NCI-H2196 treated with DMSO at 0.1 percent for 48 hours (cell line): ENCODE results near the gene NELFCD.
"Not testable (repeated sequence)": the region's sequence is repeated elsewhere in the genome, so short reads cannot be mapped to it uniquely, and the experiment has no call there.

Source experiments
- DNase-seq: peaks from one replicate; lab custom pipeline; 2025; ENCODE audit not compliant: unreplicated experiment; lab: John Stamatoyannopoulos, UW

Gene NELFCD

DNA sequence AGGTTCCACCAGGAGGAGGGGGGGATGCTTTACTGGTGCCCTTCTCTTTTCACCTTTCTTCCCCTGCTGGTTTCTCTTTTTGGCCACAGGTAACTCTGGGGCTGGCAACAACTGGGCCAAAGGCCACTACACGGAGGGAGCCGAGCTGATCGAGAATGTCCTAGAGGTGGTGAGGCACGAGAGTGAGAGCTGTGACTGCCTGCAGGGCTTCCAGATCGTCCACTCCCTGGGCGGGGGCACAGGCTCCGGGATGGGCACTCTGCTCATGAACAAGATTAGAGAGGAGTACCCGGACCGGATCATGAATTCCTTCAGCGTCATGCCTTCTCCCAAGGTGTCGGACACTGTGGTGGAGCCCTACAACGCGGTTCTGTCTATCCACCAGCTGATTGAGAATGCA, 42.6 kb downstream of the NELFCD start:
- DNase-seq = no peak

DNA sequence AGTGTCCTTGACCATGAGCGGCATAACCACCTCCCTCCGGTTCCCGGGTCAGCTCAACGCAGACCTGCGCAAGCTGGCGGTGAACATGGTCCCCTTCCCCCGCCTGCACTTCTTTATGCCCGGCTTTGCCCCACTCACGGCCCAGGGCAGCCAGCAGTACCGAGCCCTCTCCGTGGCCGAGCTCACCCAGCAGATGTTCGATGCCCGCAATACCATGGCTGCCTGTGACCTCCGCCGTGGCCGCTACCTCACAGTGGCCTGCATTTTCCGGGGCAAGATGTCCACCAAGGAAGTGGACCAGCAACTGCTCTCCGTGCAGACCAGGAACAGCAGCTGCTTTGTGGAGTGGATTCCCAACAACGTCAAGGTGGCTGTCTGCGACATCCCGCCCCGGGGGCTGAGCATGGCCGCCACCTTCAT, 43.1 kb downstream of the NELFCD start:
- DNase-seq = no peak

DNA sequence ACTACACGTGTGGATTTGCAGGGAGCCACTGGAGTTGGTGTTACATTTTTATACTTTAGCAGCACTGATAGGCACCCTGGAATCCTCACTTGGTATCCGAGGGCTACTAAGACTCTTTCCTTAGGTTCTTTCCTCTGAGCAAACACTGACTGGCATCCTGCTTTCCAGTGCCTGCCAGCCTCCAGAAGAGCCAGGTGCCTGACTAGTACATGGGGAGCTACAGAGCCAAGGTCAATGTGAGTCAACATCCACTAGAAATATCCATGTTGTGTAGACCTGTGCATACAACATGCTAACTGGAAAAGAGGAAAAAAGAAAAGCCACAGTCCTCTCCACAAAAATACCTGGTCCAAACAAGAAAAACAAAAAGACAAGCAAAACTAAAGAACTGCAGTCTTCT, 44.0 kb downstream of the NELFCD start:
- DNase-seq = no peak

DNA sequence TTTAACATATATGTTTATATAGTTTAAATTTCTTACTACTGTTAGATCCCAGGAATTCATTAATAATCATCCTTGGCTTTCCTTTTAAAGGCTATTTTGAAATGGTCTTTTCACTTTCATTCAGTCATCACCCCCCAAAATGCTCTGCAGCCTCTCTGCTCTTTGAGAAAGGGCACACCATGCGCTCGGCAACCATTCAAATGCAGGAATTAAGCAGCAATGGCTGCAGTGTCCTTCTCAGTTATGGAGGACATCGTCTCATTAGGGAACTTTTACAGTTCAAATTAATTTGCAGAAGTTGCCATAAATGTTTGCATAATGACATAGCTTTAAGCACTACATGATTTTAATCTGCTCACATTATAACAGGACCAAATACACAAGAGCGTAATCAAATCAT, 44.5 kb downstream of the NELFCD start:
- DNase-seq = no peak

DNA sequence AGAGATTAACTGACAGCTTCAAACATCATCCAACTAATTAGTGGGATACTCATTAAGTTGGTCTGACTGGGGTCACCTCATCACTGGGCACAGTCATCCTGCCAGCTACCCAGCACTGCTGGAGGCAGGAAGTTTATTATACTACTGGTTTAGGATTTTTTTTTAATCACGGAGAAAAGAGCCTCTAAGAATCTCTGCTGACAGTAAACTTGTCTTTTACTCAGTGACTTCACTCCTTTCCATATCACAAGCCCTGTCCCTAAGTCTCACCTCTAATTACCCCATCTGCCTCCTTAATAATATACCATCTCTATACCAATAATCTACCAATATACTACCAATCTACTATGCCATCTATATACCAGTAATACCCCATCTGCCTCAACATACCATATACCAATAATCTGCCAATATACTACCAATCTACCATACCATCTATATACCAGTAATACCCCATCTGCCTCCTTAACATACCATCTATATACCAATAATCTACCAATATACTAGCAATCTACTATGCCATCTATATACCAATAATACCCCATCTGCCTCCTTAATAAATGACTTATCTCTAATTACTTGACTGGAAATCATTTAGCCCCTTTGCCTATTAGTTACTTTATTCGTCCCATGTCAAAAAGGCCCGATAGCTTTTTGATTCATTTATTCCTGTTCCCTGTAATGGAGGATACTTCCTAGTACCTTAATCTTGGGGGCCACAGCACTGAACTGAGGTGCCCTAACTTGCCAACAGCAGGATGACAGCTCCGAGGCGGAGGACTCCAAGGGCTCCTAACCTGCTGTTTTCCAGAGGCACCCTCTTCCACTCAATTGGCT, 46.1 kb downstream of the NELFCD start:
- no peak for DNase-seq

DNA sequence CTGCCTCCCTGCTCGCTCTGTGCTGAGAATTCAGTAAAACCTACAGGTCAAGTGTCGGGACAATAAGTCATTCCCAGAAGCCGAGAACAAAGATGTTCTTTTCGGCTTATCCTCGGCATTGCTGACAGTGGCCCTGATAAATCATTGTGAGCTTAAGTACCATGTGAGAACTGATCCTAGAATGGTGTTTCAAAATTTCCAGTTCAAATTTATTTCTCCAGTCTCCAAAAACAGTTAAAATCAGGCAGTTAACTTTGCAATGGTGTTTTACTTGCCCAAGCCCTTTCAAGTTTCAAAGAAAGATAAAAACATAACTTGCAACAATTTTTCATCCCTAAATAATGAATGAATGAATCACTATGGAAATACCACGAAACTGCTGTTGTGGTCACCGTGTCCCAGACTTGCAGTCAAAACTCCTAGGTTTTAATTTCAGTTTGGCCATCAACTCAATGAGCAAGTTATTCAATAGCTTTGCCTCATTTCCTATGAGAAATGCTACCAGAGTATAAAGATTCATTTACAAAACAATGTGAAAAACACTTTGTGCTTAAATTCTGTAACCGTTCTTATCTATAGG, 46.8 kb downstream of the NELFCD start:
- DNase-seq = no peak

DNA sequence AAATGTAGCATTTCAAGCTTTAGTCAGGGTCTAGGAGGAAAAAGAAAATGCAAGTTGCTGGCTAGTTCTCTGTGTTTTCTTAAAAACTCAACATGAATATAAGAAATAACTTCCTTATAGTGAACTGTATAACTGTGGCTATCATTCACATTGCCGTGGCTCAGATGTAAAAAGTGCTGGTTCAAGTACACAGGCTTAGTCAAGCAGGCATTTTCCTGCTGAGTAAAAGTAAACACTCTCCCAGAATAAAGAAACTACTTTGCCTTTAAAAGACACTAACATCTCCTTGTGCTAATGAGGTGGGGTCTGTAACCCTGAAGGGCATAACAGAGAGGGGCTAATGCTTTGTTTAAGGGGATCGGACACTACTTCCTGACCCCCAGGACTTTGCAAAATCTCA, 47.8 kb downstream of the NELFCD start:
- no peak for DNase-seq

DNA sequence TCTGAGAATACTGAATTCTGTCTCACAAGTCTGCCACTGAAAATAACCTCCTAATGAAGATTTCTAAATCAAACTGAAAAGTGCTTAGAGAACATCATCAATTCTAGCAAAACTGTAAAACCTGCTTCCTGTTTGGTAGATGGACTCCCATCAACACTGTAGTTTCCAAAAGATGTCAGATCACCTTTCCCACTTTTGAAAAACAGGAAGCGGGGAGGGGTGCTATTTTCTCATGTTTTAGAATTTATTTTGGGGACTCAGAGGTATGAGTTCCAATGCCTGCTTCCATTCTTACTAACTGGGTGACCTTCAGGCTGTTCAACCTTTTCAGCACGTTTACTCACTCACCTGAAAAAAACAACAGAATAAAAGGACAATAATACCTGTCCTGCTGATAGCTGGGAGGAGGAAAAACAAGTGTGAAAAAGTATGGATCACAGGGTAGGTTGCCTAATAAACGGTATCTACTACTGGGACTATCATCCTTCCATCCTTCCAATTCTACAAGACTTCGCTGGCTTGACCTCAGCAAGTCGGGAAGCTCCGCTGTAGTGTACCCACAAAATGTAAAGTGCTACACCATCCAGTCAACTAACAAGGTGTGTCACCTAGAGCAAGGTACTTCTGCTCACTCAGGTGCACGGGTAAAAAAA, 50.0 kb downstream of the NELFCD start:
- DNase-seq = no peak

DNA sequence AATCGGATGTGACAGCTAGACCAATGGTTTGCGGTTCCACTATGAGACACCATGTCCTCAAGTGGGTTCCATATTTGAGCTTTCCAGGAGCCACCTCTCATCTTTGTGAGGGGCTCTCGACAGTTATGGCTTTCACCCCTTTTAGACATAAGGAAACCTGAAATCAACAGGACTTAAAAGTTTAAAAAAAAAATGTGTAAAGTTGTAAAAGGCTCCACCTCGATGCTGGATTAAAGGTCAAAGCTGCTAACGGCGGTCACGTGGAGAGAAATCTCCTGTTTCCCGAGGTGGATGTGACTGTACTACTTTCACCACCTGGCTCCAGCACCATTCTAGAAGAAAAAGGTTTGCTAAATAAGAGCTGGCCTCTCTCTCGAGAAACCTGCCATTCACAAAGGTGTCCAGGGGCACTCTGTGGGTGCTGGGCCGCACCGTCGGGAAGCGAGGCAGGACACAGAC, 50.5 kb downstream of the NELFCD start:
- no peak for DNase-seq

DNA sequence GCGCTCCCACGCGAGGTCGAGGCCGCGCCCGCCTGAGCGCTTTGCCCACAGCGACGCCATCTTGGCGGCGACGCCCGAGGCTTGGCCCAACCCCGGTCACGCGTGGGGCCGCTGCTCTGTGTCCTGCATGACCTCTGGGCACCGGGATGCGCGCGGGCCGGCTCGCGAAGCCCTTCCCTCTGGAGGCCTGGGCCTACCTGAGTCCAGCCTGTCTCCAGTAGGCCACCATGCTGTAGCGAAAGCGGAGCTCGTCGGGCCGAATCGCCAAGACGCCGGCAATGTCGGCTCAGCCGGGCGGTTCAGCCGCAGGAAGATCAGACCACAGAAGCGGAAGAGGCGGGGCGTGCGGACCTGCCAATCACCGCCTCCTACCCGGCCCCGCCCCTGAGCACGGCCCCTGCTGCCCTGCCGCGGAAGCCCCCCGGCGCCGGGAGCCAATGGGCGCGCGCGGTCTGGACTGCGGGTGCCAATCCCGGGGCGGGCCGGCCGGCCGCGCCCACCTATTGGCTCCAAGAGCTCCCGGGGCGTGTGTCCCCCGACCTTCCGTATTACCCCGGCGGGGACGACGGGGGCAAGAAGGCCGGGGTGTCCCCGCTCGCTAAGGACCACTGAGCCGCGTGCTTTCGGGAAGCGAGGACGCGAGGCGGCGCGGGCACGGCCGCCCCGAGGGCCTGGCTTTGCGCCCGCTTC, 51.1 kb downstream of the NELFCD start, which contains the start of gene ATP5F1E:
ATP5F1E (minus strand) TSS at position 313 of the 690 bp plus-strand sequence; CDS start at position 229, 84 bp downstream.
- DNase-seq = peak; percentile 96

DNA sequence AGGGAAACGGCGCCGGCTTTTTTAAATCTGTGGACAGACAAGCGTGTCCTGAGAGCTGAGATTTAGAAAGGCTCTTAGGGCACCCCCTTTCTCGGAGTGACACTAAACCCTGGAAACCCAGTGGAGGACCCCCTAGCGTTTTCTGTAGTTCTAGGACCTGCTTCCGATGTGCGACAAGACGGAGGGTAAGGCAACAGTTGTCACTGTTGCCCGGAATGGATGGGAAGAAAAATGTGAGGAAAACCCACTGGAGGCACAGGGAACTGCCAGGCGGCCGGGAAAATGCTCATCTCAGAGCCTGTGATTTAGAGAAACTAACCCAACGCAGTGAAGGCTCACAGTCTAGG, 51.6 kb downstream of the NELFCD start:
- DNase-seq = peak; percentile 29

DNA sequence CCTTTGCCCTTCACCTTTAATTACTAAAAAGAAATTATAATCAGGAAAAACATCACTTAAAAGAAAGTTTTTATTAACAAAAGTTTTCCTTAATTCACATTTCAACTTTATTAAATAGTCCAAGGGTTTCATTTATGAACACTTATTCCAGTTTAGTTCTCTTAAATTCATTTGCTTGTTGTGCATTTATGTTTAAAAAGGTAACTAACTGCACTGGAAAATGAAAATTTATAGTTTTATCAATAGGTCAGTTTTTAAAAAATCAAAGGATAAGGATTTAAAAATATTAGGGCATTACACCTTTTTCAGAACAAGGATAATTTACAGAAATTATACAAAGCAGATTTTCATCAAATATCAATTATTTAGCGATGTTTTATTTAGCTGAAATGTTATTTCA, 52.0 kb downstream of the NELFCD start:
- DNase-seq = no peak

DNA sequence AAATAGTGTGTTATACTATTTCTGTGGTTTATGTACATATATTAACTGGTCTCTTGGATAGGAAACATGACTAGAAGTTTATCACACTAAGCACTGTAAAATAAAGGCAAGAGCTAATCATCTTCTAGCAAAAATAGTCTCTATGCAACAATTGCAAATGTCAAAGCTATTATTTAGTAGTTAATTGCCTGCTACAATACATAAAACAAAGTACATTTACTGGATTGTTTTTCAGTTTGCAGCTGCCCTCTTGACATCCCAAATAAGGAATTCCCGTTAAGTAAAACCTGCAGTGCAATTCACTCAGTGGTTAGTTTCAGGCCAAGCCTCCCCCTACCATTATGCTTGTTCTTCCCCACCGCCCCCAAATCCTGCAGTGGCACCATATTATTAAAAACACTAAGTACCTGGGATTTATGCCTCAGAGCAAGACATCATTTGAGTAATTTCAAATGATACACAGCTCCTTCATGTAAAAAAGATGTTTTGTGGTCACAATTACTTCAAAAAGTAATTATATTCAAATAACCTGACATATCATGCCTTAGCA, 52.6 kb downstream of the NELFCD start:
- no peak for DNase-seq

DNA sequence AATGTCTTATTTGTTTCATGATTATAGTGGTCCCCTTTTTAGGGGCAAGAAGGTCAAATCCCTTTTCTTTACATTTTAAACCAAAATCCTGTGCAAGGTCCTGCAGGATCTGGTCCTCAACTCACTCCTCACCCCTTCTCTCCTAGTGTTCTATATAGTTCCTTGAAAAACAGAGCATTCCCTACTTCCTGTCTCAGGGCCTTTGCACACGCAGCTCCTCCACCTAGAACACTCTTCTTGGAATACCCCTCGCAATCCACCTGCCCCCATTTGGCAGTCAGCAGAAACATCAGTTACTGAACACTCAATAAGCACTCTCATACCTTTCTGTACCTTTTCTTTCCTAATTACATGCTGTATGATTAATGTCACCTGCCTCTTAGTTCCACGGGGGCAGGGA, 54.3 kb downstream of the NELFCD start:
- DNase-seq = no peak

DNA sequence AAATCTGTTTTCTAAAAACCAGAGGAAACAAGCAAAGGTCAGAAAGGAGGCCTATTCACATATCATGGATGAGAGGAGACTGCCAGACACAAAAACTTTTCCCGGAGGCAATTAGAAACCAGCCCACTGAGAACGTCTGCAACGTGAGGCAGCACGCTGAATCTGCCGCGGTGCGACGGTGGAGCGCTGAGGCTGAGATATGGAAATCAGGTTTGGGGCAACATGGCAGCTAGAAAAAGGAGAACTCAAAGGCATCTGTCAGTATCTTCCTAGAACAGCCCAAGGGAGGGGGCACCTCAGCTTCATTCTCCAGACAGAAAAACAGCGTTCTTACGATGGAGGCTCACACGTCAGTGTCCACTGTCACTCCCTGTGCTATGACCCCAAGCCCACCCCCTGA, 56.3 kb downstream of the NELFCD start:
- DNase-seq = no peak

DNA sequence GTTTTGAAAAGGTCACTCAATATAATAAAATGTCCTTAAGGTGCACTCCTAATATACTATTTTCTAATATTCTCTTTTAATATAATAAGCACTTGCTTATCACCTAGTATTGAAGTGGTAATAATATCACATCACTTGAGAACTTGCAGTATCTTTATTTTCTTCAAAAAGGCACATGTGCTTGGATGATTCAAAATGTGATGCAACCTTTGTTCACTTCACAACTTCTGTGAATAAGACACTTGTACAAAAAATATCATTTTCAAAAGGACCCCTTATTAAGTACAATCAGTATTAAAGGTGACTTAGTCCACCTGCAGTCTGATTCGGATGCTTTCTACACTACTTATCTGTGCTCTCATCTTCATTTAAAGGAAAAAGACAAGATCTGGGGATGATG, 58.2 kb downstream of the NELFCD start:
- DNase-seq = no peak

DNA sequence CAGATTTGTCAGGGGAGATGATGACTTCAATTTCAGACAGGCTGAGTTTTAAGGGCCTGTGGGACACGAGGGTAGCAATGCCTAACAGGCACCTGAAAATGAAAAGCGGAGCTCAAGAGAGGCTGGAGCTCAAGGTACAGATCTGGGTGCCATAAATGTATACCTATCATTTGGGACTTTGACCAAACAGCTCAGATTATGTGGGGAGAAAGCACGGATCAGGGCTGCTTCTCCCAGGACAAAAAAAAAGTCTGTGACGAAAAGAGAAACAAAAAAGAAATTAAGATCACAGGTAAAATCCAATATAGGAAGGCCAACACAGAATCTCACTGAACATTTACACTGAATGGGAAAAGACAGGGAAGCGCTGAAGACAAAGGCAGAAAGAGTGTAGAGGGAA, 59.6 kb downstream of the NELFCD start:
- DNase-seq = no peak

DNA sequence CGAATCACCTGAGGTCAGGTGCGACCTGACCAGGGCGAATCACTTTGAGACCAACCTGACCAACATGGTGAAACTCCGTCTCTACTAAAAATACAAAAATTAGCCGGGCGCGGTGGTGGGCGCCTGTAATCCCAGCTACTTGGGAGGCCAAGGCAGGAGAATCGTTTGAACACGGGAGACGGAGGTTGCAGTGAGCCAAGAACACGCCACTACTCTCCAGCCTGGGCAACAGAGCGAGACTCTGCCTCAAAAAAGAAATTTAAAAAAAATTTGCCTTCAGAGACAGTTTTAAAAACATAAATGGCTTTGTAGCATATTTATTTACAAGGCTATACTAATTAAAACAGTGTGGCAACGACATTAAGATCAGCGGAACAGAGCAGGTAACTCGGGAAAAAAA, 60.4 kb downstream of the NELFCD start:
- DNase-seq = not testable (repeated sequence)

DNA sequence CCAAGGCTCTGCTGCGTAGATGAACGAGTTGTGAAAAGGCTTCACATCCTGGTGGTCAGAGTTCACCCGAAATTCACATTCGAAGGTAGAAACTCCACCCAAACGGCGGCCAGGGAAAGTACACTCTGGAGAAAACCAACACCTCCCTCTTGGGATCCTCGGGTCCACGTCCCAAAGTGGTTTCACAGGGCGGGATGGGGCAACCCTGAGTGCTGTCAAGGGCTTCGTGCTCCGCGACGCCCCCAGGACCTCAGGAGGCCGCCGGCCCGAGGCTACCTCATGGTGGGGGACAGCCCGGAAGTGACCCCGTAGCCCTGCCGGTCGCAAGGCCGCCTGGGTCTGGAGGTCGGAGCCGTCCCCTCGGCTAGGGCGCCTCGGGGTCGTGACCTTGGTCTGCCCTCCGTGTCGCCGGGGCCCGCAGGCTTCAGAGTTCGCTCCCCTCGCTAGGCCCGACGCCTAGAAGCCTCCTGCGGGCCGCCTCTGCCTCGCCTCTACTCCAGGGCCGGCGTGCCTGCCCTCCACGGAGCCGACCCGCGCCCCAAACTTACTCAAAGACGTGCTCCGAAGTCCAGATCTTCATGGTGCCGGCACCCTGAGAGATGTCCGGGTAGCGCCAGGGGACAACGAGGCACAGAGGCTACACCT, 61.2 kb downstream of the NELFCD start, which contains the start of gene PRELID3B:
PRELID3B (minus strand) TSS at position 636 of the 645 bp plus-strand sequence; CDS start at position 580, 56 bp downstream.
- DNase-seq = no peak

DNA sequence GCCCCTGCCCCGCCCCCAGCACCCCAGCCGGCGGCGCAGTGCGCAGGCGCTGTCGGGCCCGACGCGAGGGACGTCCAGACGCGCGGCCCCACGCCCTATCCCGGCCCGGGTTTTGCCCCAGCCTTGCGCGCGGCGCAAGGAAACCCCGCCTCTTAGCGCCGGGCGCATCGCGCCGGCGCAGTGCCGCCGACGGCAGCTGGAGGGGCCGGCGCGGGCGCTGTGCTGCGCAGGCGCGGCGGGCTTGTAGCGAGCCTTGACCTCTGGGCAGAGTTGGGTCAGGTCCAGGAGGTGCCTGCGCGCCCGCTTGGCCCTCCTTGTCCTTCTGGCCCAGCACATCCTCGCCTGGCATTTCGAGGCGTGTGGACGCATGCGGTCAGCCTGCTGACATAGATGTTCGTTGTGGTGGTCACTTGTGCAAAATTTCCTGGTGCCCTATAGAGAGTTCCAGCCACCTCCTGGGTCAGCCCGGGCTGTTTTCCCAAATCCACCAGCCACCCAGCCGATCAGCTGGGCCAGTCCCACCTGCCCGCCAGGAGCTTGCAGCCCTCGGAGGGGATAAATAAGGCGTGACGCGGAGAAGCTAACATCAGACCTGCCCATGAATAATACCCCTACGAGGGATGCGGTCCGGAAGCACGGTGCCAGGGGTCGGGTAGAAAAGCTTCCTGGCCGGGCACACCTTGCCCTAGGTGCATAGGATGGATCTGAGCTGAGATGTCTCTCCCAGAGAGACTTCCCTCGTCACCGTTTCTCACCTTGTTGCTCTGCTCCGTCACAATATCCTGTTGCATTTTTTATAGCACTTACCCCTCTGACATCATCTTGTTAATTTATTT, 62.0 kb downstream of the NELFCD start:
- DNase-seq = peak; percentile 89
